ENCODE measurements around the gene CHMP2A.

DNA sequence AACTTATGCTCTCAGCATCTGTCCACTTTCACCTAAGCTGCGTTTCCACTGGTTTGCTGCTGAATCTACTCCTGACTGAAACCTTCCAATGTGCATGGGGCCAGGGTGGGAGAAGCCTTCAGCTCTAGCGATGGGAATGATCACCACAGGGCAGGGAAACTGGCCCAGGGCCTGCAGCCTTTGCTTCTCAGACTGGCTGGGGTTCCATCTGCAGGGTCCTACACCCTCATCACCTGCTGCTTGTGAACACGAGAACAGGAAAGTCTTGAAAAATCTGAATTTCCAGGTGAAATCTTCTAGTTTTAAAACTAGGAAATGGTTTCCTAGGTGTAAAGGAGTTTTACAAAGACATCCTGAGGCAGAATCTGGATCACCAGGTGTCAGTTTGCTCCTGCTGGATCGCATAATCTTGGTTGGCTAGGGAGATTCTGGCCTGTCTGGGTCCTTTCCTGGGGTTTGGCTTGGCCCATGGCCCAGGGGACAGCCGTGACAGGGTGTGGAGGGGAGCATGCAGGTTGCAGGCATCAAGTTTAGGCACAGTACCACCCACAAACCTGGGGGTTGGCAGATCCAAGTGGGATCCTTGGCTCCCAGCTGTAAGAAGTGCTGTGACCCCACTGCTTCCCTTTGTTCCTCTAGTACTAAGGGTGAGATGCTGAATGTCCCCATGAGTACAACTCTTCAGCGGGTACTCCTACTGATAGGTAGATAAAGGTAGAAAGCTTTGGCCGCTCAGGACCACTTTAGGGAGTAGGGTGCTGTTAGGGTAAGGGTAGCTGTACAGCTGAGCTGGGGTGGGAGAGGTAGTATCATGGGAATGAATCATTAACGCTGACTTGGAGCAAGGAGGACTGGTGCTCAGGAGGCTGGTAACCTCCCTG, 5.3 kb upstream of the CHMP2A start:
- TF ChIP-seq ZNF140 (tag by site-specific recombination; IDR thresholded peaks at IDR 0.05) (no peak), RBAK (tag by site-specific recombination; IDR thresholded peaks at IDR 0.05) (no peak), ZNF792 (tag by site-specific recombination; IDR thresholded peaks at IDR 0.05) (no peak), ZNF677 (tag by site-specific recombination; IDR thresholded peaks at IDR 0.05) (no peak)
